HCT116 (cell line): ENCODE results near the gene PEX19. TPM values are rescaled to one million over a fixed set of nuclear protein-coding genes. Genes with fewer than 3 reads are reported as not detected.

ENCODE experiments used
- ATAC-seq: fragments of 200-7000 bp; cut with Tn5 transposase; 2 replicates; pipeline ENCODE4 v1.9.1; 2020; ENCODE audit warnings: mild to moderate bottlenecking, moderate library complexity
- BruUV-seq: library from RNA; stranded (reverse); fragments of 400-500 nt; replicated peaks from 2 replicates; lab custom pipeline; 2021; lab: Mats Ljungman, UMichigan
- CTCF ChIA-PET: fragments of 300-600 bp; sonication (Branson Sonifier 250); formaldehyde crosslinking; loops from one replicate; lab custom pipeline; 2021; ENCODE audit warnings: antibody characterized with exemption; lab: Charles Lee
- POLR2A ChIA-PET: fragments of 300-600, 350-600 bp; sonication (Branson Sonifier 250); formaldehyde crosslinking; loops from one replicate; lab custom pipeline; 2021; ENCODE audit warnings: antibody characterized with exemption; lab: Charles Lee
- RAD21 ChIA-PET, 2 experiments: fragments of 300-600 bp; sonication (Branson Sonifier 250); formaldehyde crosslinking; loops; one replicate each; lab custom pipeline; 2023; ENCODE audit warnings: low total read pairs in 2 of 2; ENCODE audit not compliant: uncharacterized antibody in 2 of 2, unreplicated experiment in 2 of 2, low non-redundant PET in 1 of 2; lab: Charles Lee
- DNase-seq: peaks from one replicate; pipeline ENCODE4 v3.0.0-alpha.2; 2010; ENCODE audit warnings: low read depth, low spot score
- H2AFZ ChIP-seq: fragments of 200-600 bp; shearing (Covaris generic), sonication (generic); 2 replicates; pipeline ENCODE4 v1.6.1; 2017; ENCODE audit warnings: low read depth, mixed run types, mixed read lengths, antibody characterized with exemption, low read length; ENCODE audit not compliant: poor library complexity, severe bottlenecking
- H3K27ac ChIP-seq: 2 replicates; pipeline ENCODE4 v1.5.1; 2012; ENCODE audit warnings: low read depth, low read length
- H3K27me3 ChIP-seq: fragments of 200-600 bp; sonication (generic); 2 replicates; pipeline ENCODE4 v1.6.1; 2016; ENCODE audit warnings: mixed run types, low read length, mixed read lengths; ENCODE audit not compliant: insufficient read depth
- H3K36me3 ChIP-seq, 2 experiments: fragments of 200-500 bp in 1 of 2; fragments of 200-600 bp in 1 of 2; sonication (Bioruptor generic) in 1 of 2; sonication (generic) in 1 of 2; 2 replicates each; pipeline versions ENCODE4 v1.5.1 to v1.6.1; 2014 to 2016; ENCODE audit warnings: low read length in 2 of 2, inconsistent platforms in 1 of 2, mixed read lengths in 1 of 2, mixed run types in 1 of 2; ENCODE audit not compliant: insufficient read depth in 2 of 2, control insufficient read depth in 1 of 2
- H3K4me1 ChIP-seq, 2 experiments: fragments of 200-600 bp in 1 of 2; sonication (generic) in 1 of 2; 2 replicates each; pipeline versions ENCODE4 v1.5.1 to v1.6.1; 2012 to 2017; ENCODE audit warnings: low read length in 2 of 2, inconsistent platforms in 1 of 2, mild to moderate bottlenecking in 1 of 2, mixed read lengths in 1 of 2, mixed run types in 1 of 2, moderate library complexity in 1 of 2; ENCODE audit not compliant: insufficient read depth in 2 of 2, control insufficient read depth in 1 of 2
- H3K4me2 ChIP-seq: fragments of 200-600 bp; sonication (generic); 2 replicates; pipeline ENCODE4 v1.6.1; 2017; ENCODE audit warnings: mixed run types, low read length, mixed read lengths
- H3K4me3 ChIP-seq, 2 experiments: fragments of 200-600 bp in 1 of 2; sonication (generic) in 1 of 2; replicated peaks in 1 of 2; 2 replicates each; pipeline ENCODE4 v1.5.1; 2011 to 2016; ENCODE audit warnings: low read length in 2 of 2, control low read depth in 1 of 2, low read depth in 1 of 2, mild to moderate bottlenecking in 1 of 2, mixed read lengths in 1 of 2, mixed run types in 1 of 2
- H3K79me2 ChIP-seq: fragments of 200-600 bp; sonication (generic); 2 replicates; pipeline ENCODE4 v1.6.1; 2017; ENCODE audit warnings: mild to moderate bottlenecking, mixed run types, low read length, moderate library complexity, mixed read lengths; ENCODE audit not compliant: insufficient read depth
- H3K9ac ChIP-seq: fragments of 200-600 bp; sonication (generic); 2 replicates; pipeline ENCODE4 v1.6.1; 2016; ENCODE audit warnings: low read length, mixed read lengths
- H3K9me2 ChIP-seq: fragments of 200-600 bp; sonication (generic), shearing (Covaris generic); 2 replicates; pipeline ENCODE4 v1.6.1; 2017; ENCODE audit warnings: mixed run types, mild to moderate bottlenecking, moderate library complexity; ENCODE audit not compliant: insufficient read depth
- H3K9me3 ChIP-seq, 2 experiments: fragments of 200-500 bp in 1 of 2; fragments of 200-600 bp in 1 of 2; sonication (Bioruptor generic) in 1 of 2; sonication (generic) in 1 of 2; 2 replicates each; pipeline ENCODE4 v1.6.1; 2014 to 2017; ENCODE audit warnings: low read length in 2 of 2, mixed read lengths in 2 of 2, inconsistent platforms in 1 of 2, low read depth in 1 of 2, mild to moderate bottlenecking in 1 of 2, mixed run types in 1 of 2, moderate library complexity in 1 of 2; ENCODE audit not compliant: control insufficient read depth in 1 of 2, insufficient read depth in 1 of 2
- H4K20me1 ChIP-seq: fragments of 200-600 bp; sonication (generic), shearing (Covaris generic); 2 replicates; pipeline ENCODE4 v1.6.1; 2017; ENCODE audit warnings: mixed run types, mild to moderate bottlenecking, moderate library complexity; ENCODE audit not compliant: insufficient read depth
- CBX3 ChIP-seq: IDR thresholded peaks from 2 replicates; pipeline ENCODE4 v1.6.1; 2012; ENCODE audit warnings: low read depth
- CEBPB ChIP-seq: IDR thresholded peaks from 2 replicates; pipeline ENCODE4 v1.6.1; 2012; ENCODE audit warnings: low read depth
- EGR1 ChIP-seq: IDR thresholded peaks from 2 replicates; pipeline ENCODE4 v1.6.1; 2012; ENCODE audit warnings: low read depth
- EZH2phosphoT487 ChIP-seq: fragments of 200-600 bp; IDR thresholded peaks from 2 replicates; pipeline ENCODE4 v1.6.1; 2018; ENCODE audit warnings: antibody characterized with exemption, borderline replicate concordance
- JUND ChIP-seq: IDR thresholded peaks from 2 replicates; pipeline ENCODE4 v1.6.1; 2012
- POLR2A ChIP-seq: IDR thresholded peaks from 2 replicates; pipeline ENCODE4 v1.7.0; 2011; ENCODE audit warnings: borderline replicate concordance; ENCODE audit not compliant: insufficient read depth, insufficient read length; ENCODE audit errors: extremely low read depth
- POLR2AphosphoS5 ChIP-seq: IDR thresholded peaks from 2 replicates; pipeline ENCODE4 v1.6.1; 2011; ENCODE audit warnings: mild to moderate bottlenecking, low read depth, low read length, moderate library complexity
- RAD21 ChIP-seq: IDR thresholded peaks from 2 replicates; pipeline ENCODE4 v1.6.1; 2012; ENCODE audit warnings: low read depth, mild to moderate bottlenecking
- SIN3A ChIP-seq: IDR thresholded peaks from 2 replicates; pipeline ENCODE4 v1.6.1; 2012; ENCODE audit warnings: low read depth
- SP1 ChIP-seq: IDR thresholded peaks from 2 replicates; pipeline ENCODE4 v1.6.1; 2012; ENCODE audit warnings: low read depth
- TCF7L2 ChIP-seq: IDR thresholded peaks from 2 replicates; pipeline ENCODE4 v1.7.0; 2011; ENCODE audit warnings: borderline replicate concordance, inconsistent platforms; ENCODE audit not compliant: insufficient read depth, insufficient read length; ENCODE audit errors: extremely low read depth
- YY1 ChIP-seq: IDR thresholded peaks from 2 replicates; pipeline ENCODE4 v1.6.1; 2011; ENCODE audit warnings: low read length, low read depth, moderate library complexity, mild to moderate bottlenecking; ENCODE audit not compliant: insufficient replicate concordance; ENCODE audit errors: extremely low read depth
- ZFX ChIP-seq: fragments of 450-650 bp; IDR thresholded peaks from 2 replicates; pipeline ENCODE4 v1.6.1; 2017
- ZNF274 ChIP-seq: fragments of 200-500 bp; sonication (Bioruptor generic); IDR thresholded peaks from 2 replicates; pipeline ENCODE4 v1.6.1; 2014; ENCODE audit warnings: mild to moderate bottlenecking, low read depth, low read length, inconsistent platforms
- intact Hi-C: fragments of 100-400 bp; cut with micrococcal nuclease; formaldehyde crosslinking; loops from 2 replicates; pipeline ENCODE4 v1.10.0; 2022
- total RNA-seq: library from RNA; stranded (reverse); gene quantifications from one replicate; pipeline ENCODE4 v1.2.1, GENCODE V29; 2021; ENCODE audit not compliant: unreplicated experiment
- TF ChIP-seq, protein P1 (sequence below): IDR thresholded peaks from 2 replicates; pipeline ENCODE4 v1.6.1; 2011; ENCODE audit warnings: mild to moderate bottlenecking, low read length, moderate library complexity; ENCODE audit not compliant: insufficient replicate concordance; ENCODE audit errors: extremely low read depth
- TF ChIP-seq, protein P2 (sequence below): IDR thresholded peaks from 2 replicates; pipeline ENCODE4 v1.6.1; 2012; ENCODE audit warnings: low read depth
- TF ChIP-seq, protein P3 (sequence below): IDR thresholded peaks from 2 replicates; pipeline ENCODE4 v1.6.1; 2012
- TF ChIP-seq, protein P4 (sequence below), 3 experiments: fragments of 200-600 bp in 1 of 3; sonication (generic) in 1 of 3; IDR thresholded peaks in 2 of 3; conservative IDR thresholded peaks in 1 of 3; 2 replicates each; pipeline ENCODE4 v1.5.1; 2012 to 2017; ENCODE audit warnings: low read depth in 2 of 3, low read length in 2 of 3, antibody characterized with exemption in 1 of 3, borderline replicate concordance in 1 of 3, control low read depth in 1 of 3, mild to moderate bottlenecking in 1 of 3, mixed read lengths in 1 of 3, mixed run types in 1 of 3, moderate library complexity in 1 of 3; ENCODE audit not compliant: insufficient read depth in 1 of 3

Gene PEX19
- total RNA-seq, 1 experiment from 2014 or later, result 35.9 TPM

DNA sequence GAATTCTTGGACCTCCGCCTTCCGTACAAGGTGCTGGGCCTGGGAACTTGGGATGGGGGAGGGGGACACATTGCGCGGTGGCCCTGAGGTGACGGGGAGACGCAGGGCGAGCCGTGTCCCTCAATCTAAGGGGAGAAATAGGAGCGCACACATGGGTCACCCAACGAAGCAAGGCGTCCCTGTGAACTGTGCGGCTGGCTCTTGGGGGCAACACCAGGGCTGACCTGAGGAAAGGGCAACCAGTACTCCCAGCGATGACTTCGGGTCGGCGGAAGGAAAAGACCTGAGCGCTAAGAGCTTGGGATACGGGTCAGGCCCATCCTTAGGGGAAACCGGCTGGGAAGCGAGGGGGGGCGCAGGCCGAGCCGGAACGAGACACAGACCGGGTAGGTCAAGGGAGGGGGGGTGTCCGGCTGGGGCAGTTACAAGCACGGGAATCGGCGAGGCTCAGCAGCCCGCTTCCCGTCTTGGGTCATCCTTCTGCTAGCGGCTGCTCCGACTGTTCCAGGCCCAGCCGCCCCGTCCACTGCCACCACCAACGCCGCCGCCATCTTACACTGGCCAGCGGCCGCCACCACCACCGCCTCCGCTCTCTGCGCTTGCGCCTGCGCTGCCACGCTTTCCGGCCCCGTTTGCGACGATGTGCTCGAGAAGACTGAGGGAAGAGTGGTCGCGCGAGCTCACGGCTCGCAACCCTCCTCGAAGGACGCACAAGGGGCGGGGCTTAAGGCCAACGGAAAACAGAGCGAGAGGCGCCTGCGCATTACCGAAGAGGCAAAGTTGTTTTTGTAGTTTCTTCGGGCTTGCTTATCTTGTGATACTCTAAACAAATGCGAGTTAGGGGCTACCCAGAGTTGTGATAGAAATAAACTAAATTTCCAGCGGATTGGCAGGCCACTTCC, 22.8 kb downstream of the PEX19 start, which contains the start of gene DCAF8:
Gene DCAF8 (minus strand): TSS at position 657 of the 902 bp plus-strand sequence. CDS start 18,541 bp downstream, outside the sequence.
- Histone ChIP-seq H3K4me1 (peaks cover 22 to 30% of the 10 kb centered on the region in 2 experiments), H3K9ac (peak within 1 kb of the TSS; percentile 96), H3K9me2 (no peaks in the 10 kb centered on the region), H2AFZ (peak within 1 kb of the TSS; percentile 63), H3K79me2 (peaks cover 50% of the 10 kb centered on the region), H3K27ac (peak within 1 kb of the TSS; percentile 73), H3K4me2 (peak within 1 kb of the TSS; percentile 80), H3K27me3 (no peaks in the 10 kb centered on the region), H4K20me1 (no peaks in the 10 kb centered on the region; the same call in 1 of the 2 replicates), H3K36me3 (0 out of 4 replicates have a peak, but pooled peaks cover 0 to 5% of the 10 kb centered on the region in 2 experiments), H3K9me3 (no peaks in the 10 kb centered on the region), H3K4me3 (peak within 1 kb of the TSS; percentile 97 to 98)
- ATAC-seq, result peak; percentile 96
- intact Hi-C loops, result no loop called here
- peak; percentile 91 for DNase-seq
- TSS peak; percentile 49 for BruUV-seq
- ChIA-PET RAD21 (no interaction called here), POLR2A (interaction anchor here (0.7 to 1.2 kb wide), 3 partner anchors 10 to 176 kb away, joined by 3 to 8 read pairs (median 5); partner anchors contain the start of gene PEX19), CTCF (interaction anchor here (0.6 to 3.8 kb wide), 7 partner anchors 11 to 184 kb away, joined by 3 to 39 read pairs (median 3); partner anchors contain the start of gene PEX19)
- TF ChIP-seq CEBPB (no peak), ZNF274 (no peak), EZH2phosphoT487 (no peak), JUND (no peak), YY1 (peak; percentile 96), RAD21 (no peak), POLR2AphosphoS5 (peak; percentile 94), EGR1 (peak; percentile 96), SP1 (peak; percentile 59; the same call in 1 of the 2 replicates), CBX3 (no peak), ZFX (peak; percentile 90), POLR2A (peak; percentile 90), TCF7L2 (no peak), SIN3A (peak; percentile 59)
- TF ChIP-seq, protein P1, sequence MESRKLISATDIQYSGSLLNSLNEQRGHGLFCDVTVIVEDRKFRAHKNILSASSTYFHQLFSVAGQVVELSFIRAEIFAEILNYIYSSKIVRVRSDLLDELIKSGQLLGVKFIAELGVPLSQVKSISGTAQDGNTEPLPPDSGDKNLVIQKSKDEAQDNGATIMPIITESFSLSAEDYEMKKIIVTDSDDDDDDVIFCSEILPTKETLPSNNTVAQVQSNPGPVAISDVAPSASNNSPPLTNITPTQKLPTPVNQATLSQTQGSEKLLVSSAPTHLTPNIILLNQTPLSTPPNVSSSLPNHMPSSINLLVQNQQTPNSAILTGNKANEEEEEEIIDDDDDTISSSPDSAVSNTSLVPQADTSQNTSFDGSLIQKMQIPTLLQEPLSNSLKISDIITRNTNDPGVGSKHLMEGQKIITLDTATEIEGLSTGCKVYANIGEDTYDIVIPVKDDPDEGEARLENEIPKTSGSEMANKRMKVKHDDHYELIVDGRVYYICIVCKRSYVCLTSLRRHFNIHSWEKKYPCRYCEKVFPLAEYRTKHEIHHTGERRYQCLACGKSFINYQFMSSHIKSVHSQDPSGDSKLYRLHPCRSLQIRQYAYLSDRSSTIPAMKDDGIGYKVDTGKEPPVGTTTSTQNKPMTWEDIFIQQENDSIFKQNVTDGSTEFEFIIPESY, result peak; percentile 93
- TF ChIP-seq, protein P2, sequence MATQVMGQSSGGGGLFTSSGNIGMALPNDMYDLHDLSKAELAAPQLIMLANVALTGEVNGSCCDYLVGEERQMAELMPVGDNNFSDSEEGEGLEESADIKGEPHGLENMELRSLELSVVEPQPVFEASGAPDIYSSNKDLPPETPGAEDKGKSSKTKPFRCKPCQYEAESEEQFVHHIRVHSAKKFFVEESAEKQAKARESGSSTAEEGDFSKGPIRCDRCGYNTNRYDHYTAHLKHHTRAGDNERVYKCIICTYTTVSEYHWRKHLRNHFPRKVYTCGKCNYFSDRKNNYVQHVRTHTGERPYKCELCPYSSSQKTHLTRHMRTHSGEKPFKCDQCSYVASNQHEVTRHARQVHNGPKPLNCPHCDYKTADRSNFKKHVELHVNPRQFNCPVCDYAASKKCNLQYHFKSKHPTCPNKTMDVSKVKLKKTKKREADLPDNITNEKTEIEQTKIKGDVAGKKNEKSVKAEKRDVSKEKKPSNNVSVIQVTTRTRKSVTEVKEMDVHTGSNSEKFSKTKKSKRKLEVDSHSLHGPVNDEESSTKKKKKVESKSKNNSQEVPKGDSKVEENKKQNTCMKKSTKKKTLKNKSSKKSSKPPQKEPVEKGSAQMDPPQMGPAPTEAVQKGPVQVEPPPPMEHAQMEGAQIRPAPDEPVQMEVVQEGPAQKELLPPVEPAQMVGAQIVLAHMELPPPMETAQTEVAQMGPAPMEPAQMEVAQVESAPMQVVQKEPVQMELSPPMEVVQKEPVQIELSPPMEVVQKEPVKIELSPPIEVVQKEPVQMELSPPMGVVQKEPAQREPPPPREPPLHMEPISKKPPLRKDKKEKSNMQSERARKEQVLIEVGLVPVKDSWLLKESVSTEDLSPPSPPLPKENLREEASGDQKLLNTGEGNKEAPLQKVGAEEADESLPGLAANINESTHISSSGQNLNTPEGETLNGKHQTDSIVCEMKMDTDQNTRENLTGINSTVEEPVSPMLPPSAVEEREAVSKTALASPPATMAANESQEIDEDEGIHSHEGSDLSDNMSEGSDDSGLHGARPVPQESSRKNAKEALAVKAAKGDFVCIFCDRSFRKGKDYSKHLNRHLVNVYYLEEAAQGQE, result no peak
- TF ChIP-seq, protein P3, sequence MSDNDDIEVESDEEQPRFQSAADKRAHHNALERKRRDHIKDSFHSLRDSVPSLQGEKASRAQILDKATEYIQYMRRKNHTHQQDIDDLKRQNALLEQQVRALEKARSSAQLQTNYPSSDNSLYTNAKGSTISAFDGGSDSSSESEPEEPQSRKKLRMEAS, result peak; percentile 73
- TF ChIP-seq, protein P4, sequence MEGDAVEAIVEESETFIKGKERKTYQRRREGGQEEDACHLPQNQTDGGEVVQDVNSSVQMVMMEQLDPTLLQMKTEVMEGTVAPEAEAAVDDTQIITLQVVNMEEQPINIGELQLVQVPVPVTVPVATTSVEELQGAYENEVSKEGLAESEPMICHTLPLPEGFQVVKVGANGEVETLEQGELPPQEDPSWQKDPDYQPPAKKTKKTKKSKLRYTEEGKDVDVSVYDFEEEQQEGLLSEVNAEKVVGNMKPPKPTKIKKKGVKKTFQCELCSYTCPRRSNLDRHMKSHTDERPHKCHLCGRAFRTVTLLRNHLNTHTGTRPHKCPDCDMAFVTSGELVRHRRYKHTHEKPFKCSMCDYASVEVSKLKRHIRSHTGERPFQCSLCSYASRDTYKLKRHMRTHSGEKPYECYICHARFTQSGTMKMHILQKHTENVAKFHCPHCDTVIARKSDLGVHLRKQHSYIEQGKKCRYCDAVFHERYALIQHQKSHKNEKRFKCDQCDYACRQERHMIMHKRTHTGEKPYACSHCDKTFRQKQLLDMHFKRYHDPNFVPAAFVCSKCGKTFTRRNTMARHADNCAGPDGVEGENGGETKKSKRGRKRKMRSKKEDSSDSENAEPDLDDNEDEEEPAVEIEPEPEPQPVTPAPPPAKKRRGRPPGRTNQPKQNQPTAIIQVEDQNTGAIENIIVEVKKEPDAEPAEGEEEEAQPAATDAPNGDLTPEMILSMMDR (IDR thresholded peaks at IDR 0.05 in 2 of 3, conservative IDR thresholded peaks at IDR 0.05 in 1 of 3; ENCODE audit: borderline replicate concordance in 1 of 3, insufficient read depth in 1 of 3, low read depth in 2 of 3, low read length in 2 of 3), result no peak
